GM23338 (cell line): ENCODE results near the gene SULT2B1. TPM values are rescaled to one million over a fixed set of nuclear protein-coding genes. Genes with fewer than 3 reads are reported as not detected.

Experiments
- ATAC-seq: fragments of 200-7000 bp; cut with Tn5 transposase; 3 replicates; pipeline ENCODE4 v1.9.1; 2020
- DNase-seq: peaks from one replicate; pipeline ENCODE4 v3.0.0-alpha.2; 2015; ENCODE audit warnings: low spot score
- H2AFZ ChIP-seq: fragments of 200-600 bp; sonication (generic); 2 replicates; pipeline ENCODE4 v1.8.0; 2016; ENCODE audit warnings: antibody characterized with exemption, mild to moderate bottlenecking, moderate library complexity
- H3F3A ChIP-seq: fragments of 200-600 bp; sonication (generic); replicated peaks from 2 replicates; pipeline ENCODE4 v1.8.0; 2017; ENCODE audit warnings: antibody characterized with exemption, mixed run types, low read depth
- H3K27ac ChIP-seq: fragments of 200-600 bp; sonication (generic); 2 replicates; pipeline ENCODE4 v1.6.1; 2016; ENCODE audit warnings: low read depth
- H3K27me3 ChIP-seq: fragments of 200-600 bp; sonication (generic); 2 replicates; pipeline ENCODE4 v1.8.0; 2016; ENCODE audit warnings: mild to moderate bottlenecking, mixed run types, moderate library complexity; ENCODE audit not compliant: insufficient read depth
- H3K36me3 ChIP-seq: fragments of 200-600 bp; sonication (generic); 2 replicates; pipeline ENCODE4 v1.8.0; 2016; ENCODE audit warnings: mild to moderate bottlenecking; ENCODE audit not compliant: insufficient read depth
- H3K4me1 ChIP-seq: fragments of 200-600 bp; sonication (generic); 2 replicates; pipeline ENCODE4 v1.8.0; 2016; ENCODE audit warnings: mild to moderate bottlenecking, moderate library complexity; ENCODE audit not compliant: insufficient read depth
- H3K4me2 ChIP-seq: fragments of 200-600 bp; sonication (generic); 2 replicates; pipeline ENCODE4 v1.7.1; 2017; ENCODE audit warnings: mixed run types
- H3K4me3 ChIP-seq: fragments of 200-600 bp; sonication (generic); 2 replicates; pipeline ENCODE4 v1.6.1; 2016; ENCODE audit warnings: mixed run types
- H3K79me2 ChIP-seq: fragments of 200-600 bp; sonication (generic); replicated peaks from 2 replicates; pipeline ENCODE4 v1.8.0; 2017; ENCODE audit warnings: mild to moderate bottlenecking; ENCODE audit not compliant: insufficient read depth
- H3K9me2 ChIP-seq: fragments of 200-600 bp; sonication (generic); 2 replicates; pipeline ENCODE4 v1.8.0; 2017; ENCODE audit not compliant: insufficient read depth
- H4K20me1 ChIP-seq: fragments of 200-600 bp; sonication (generic); replicated peaks from 2 replicates; pipeline ENCODE4 v1.8.0; 2017; ENCODE audit warnings: mild to moderate bottlenecking; ENCODE audit not compliant: insufficient read depth
- H3K27ac Mint-ChIP-seq: 2 replicates; pipeline ENCODE4 v1.8.0; 2020; ENCODE audit warnings: inconsistent platforms, mild to moderate bottlenecking, moderate library complexity, mixed read lengths
- H3K27me3 Mint-ChIP-seq: 3 replicates; pipeline ENCODE4 v1.8.0; 2022; ENCODE audit warnings: low read depth, mild to moderate bottlenecking, moderate library complexity, mixed read lengths, inconsistent platforms; ENCODE audit not compliant: insufficient read depth, poor library complexity
- H3K36me3 Mint-ChIP-seq: 3 replicates; pipeline ENCODE4 v1.8.0; 2021; ENCODE audit warnings: low read depth, mild to moderate bottlenecking, inconsistent platforms, moderate library complexity, mixed read lengths
- H3K4me1 Mint-ChIP-seq: 3 replicates; pipeline ENCODE4 v1.8.0; 2020; ENCODE audit warnings: mild to moderate bottlenecking, inconsistent platforms, mixed read lengths
- H3K4me3 Mint-ChIP-seq: 3 replicates; pipeline ENCODE4 v1.8.0; 2021; ENCODE audit warnings: moderate library complexity, mild to moderate bottlenecking, inconsistent platforms, mixed read lengths
- H3K9me3 Mint-ChIP-seq: 3 replicates; pipeline ENCODE4 v1.8.0; 2020; ENCODE audit warnings: moderate library complexity, mild to moderate bottlenecking, inconsistent platforms, mixed read lengths
- CREB1 ChIP-seq: fragments of 250-450 bp; sonication (Bioruptor Pico); IDR thresholded peaks from 2 replicates; pipeline ENCODE4 v1.5.0; 2020; ENCODE audit warnings: low read depth, mild to moderate bottlenecking, moderate library complexity
- ETS1 ChIP-seq: IDR thresholded peaks from 2 replicates; pipeline ENCODE4 v1.6.1; 2016; ENCODE audit warnings: antibody characterized with exemption
- JUNB ChIP-seq: IDR thresholded peaks from one replicate; pipeline ENCODE4 v1.6.1; 2016; ENCODE audit warnings: antibody characterized with exemption; ENCODE audit not compliant: unreplicated experiment
- POLR2AphosphoS5 ChIP-seq: IDR thresholded peaks from 2 replicates; pipeline ENCODE4 v1.6.1; 2016; ENCODE audit warnings: antibody characterized with exemption, low read depth
- STAT1 ChIP-seq: IDR thresholded peaks from one replicate; pipeline ENCODE4 v1.6.1; 2016; ENCODE audit warnings: antibody characterized with exemption; ENCODE audit not compliant: unreplicated experiment
- ZNF114 ChIP-seq: fragments of 250-450 bp; sonication (Bioruptor Pico); IDR thresholded peaks from 2 replicates; pipeline ENCODE4 v1.5.0; 2020; ENCODE audit warnings: mild to moderate bottlenecking, moderate library complexity
- ZNF331 ChIP-seq: fragments of 250-450 bp; sonication (Bioruptor Pico); IDR thresholded peaks from 2 replicates; pipeline ENCODE4 v1.5.0; 2020; ENCODE audit warnings: low read depth, mild to moderate bottlenecking, moderate library complexity
- polyA plus RNA-seq: library from polyadenylated mRNA; unstranded; fragments of >200 nt; fragmentation: Nextera tagmentation; extraction: Ambion mirVana; gene quantifications from 2 replicates; pipeline ENCODE4 v1.2.1, GENCODE V29; 2016
- total RNA-seq: library from RNA; depleted of rRNA; stranded (reverse); fragments of >200 nt; shearing (Covaris generic); gene quantifications from 2 replicates; pipeline ENCODE4 v1.2.3, GENCODE V29; 2014
- TF ChIP-seq, protein P1 (sequence below): fragments of 250-450 bp; sonication (Bioruptor Pico); IDR thresholded peaks from 2 replicates; pipeline ENCODE4 v1.5.0; 2020; ENCODE audit warnings: mild to moderate bottlenecking, moderate library complexity

SULT2B1 gene
- total and polyA plus RNA-seq, 2 experiments from 2014 or later = 1.3 to 2.5 TPM

- H3K4me3 Mint-ChIP-seq = peak overlapping the region; percentile 72
- DNase-seq (peak; percentile 73), ATAC-seq (peak; percentile 20)
- H3K9me3 Mint-ChIP-seq = no peaks in the 10 kb centered on the region; the same call in 2 of the 3 replicates
- H3K36me3 Mint-ChIP-seq = peaks cover 11% of the 10 kb centered on the region; the same call in 2 of the 3 replicates
- TF ChIP-seq ZNF331 (CRISPR knock-in tag) = no peak
- no peak for TF ChIP-seq JUNB
- TF ChIP-seq, protein P1, sequence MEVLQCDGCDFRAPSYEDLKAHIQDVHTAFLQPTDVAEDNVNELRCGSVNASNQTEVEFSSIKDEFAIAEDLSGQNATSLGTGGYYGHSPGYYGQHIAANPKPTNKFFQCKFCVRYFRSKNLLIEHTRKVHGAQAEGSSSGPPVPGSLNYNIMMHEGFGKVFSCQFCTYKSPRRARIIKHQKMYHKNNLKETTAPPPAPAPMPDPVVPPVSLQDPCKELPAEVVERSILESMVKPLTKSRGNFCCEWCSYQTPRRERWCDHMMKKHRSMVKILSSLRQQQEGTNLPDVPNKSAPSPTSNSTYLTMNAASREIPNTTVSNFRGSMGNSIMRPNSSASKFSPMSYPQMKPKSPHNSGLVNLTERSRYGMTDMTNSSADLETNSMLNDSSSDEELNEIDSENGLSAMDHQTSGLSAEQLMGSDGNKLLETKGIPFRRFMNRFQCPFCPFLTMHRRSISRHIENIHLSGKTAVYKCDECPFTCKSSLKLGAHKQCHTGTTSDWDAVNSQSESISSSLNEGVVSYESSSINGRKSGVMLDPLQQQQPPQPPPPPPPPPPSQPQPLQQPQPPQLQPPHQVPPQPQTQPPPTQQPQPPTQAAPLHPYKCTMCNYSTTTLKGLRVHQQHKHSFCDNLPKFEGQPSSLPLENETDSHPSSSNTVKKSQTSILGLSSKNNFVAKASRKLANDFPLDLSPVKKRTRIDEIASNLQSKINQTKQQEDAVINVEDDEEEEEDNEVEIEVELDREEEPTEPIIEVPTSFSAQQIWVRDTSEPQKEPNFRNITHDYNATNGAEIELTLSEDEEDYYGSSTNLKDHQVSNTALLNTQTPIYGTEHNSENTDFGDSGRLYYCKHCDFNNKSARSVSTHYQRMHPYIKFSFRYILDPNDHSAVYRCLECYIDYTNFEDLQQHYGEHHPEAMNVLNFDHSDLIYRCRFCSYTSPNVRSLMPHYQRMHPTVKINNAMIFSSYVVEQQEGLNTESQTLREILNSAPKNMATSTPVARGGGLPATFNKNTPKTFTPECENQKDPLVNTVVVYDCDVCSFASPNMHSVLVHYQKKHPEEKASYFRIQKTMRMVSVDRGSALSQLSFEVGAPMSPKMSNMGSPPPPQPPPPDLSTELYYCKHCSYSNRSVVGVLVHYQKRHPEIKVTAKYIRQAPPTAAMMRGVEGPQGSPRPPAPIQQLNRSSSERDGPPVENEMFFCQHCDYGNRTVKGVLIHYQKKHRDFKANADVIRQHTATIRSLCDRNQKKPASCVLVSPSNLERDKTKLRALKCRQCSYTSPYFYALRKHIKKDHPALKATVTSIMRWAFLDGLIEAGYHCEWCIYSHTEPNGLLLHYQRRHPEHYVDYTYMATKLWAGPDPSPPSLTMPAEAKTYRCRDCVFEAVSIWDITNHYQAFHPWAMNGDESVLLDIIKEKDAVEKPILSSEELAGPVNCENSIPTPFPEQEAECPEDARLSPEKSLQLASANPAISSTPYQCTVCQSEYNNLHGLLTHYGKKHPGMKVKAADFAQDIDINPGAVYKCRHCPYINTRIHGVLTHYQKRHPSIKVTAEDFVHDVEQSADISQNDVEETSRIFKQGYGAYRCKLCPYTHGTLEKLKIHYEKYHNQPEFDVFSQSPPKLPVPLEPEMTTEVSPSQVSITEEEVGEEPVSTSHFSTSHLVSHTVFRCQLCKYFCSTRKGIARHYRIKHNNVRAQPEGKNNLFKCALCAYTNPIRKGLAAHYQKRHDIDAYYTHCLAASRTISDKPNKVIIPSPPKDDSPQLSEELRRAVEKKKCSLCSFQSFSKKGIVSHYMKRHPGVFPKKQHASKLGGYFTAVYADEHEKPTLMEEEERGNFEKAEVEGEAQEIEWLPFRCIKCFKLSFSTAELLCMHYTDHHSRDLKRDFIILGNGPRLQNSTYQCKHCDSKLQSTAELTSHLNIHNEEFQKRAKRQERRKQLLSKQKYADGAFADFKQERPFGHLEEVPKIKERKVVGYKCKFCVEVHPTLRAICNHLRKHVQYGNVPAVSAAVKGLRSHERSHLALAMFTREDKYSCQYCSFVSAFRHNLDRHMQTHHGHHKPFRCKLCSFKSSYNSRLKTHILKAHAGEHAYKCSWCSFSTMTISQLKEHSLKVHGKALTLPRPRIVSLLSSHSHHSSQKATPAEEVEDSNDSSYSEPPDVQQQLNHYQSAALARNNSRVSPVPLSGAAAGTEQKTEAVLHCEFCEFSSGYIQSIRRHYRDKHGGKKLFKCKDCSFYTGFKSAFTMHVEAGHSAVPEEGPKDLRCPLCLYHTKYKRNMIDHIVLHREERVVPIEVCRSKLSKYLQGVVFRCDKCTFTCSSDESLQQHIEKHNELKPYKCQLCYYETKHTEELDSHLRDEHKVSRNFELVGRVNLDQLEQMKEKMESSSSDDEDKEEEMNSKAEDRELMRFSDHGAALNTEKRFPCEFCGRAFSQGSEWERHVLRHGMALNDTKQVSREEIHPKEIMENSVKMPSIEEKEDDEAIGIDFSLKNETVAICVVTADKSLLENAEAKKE (CRISPR knock-in tag) = no peak
- TF ChIP-seq ETS1 = no peak
- no peak for TF ChIP-seq POLR2AphosphoS5
- TF ChIP-seq STAT1 = no peak
- TF ChIP-seq CREB1 (CRISPR knock-in tag) = no peak
- TF ChIP-seq ZNF114 (CRISPR knock-in tag) = no peak
- Histone ChIP-seq H2AFZ (no peak overlapping the region), H3K79me2 (peaks cover 14% of the 10 kb centered on the region), H3K9me2 (no peaks in the 10 kb centered on the region), H3K4me3 (peak overlapping the region; percentile 92), H3K4me2 (peak overlapping the region; percentile 94), H4K20me1 (peaks cover 13% of the 10 kb centered on the region), H3F3A (peaks cover 12% of the 10 kb centered on the region; the same call in 1 of the 2 replicates), H3K36me3 (no peaks in the 10 kb centered on the region), H3K4me1 (peaks cover 15% of the 10 kb centered on the region), H3K27ac (peak overlapping the region; percentile 91), H3K27me3 (no peaks in the 10 kb centered on the region)
- H3K27me3 Mint-ChIP-seq = peaks cover 20% of the 10 kb centered on the region
- peaks cover 29% of the 10 kb centered on the region for H3K4me1 Mint-ChIP-seq
- peak overlapping the region; percentile 93 for H3K27ac Mint-ChIP-seq
These were observed 73.1 kb downstream of the SULT2B1 start for GRCh38 chr19:48624791-48625723.
